Measurements from ENCODE around the gene TCF7L1.
A peak's percentile ranks its signal among the peaks of the same experiment; 100 is the strongest.
"Not testable (repeated sequence)": the region's sequence is repeated elsewhere in the genome, so short reads cannot be mapped to it uniquely, and the experiment has no call there.

Gene TCF7L1

GRCh38 chr2:85133751-85134254 lies 611 bp downstream of the TCF7L1 start:
- DNase-seq (peak; percentile 20), ATAC-seq (peak; percentile 8)

GRCh38 chr2:85134255-85134895 lies 1.2 kb downstream of the TCF7L1 start:
- ATAC-seq = no peak
- peak; percentile 10 for DNase-seq

DNA sequence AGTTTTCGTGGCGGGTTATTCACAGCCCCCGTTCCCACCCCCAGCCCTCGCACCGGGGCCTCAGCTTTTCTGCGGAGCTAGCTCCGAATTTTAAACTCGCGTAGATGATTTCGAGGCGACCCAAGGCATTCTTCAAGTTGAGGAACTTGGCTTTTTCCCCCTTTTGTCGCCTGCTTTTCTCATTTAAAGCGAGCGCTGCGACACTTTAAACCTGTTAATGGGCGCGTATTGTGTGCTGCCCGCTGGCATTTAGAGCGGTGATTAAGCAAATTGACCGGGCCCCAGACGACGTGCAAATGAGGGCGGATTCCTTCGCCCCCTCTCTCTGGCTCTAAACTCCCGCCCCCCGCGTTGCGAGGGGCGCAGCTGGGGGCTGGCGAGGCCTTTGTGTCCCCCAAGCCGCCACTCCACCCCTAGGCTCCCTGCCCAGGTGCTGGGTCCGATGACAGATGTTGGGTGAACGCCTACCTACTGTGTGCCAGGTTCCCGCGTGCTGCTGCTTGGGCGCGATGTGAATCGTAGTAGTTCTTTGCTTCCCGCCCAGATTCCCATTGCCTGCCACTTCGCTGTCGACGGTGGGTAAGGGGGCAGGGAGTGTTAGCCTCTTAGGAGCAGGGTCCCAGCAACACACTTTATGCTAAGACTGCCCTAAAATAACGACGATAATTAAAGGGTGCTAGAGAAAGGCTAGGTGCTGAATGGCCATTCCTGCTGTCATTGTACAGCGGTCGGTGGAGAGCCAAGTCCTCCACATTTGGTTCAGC lies 1.9 kb downstream of the TCF7L1 start:
- DNase-seq (no peak), ATAC-seq (no peak)

- no peak for DNase-seq
- no peak for ATAC-seq
These were observed 2.4 kb downstream of the TCF7L1 start for GRCh38 chr2:85135660-85135914.

GRCh38 chr2:85137156-85137555 lies 4.0 kb downstream of the TCF7L1 start:
- DNase-seq (no peak), ATAC-seq (no peak)

GRCh38 chr2:85143463-85144082 lies 10.4 kb downstream of the TCF7L1 start:
- ATAC-seq (no peak), DNase-seq (no peak)

GRCh38 chr2:85145116-85145820 lies 12.1 kb downstream of the TCF7L1 start:
- ATAC-seq = no peak
- DNase-seq = no peak

GRCh38 chr2:85148190-85148589 lies 15.0 kb downstream of the TCF7L1 start:
- ATAC-seq = no peak
- no peak for DNase-seq

DNA sequence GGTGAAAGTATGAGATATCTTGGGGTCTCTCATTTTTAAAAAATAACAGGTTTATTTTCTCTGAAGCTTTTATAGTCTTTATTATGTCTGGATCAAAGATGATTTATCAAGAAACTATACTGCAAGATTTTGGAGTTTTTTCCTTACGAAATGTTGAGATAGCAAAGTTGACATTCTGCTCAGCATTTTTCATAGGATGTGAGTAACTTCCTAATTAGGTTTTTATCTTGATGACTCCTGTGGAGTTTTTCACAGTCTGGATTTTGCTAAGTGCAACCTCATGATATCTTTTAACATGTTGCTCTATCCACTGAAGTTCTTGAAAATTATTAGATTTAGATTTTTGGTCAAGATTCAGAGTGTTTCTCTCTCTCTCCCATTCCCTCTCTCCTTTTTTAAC lies 17.8 kb downstream of the TCF7L1 start:
- no peak for DNase-seq
- no peak for ATAC-seq

- DNase-seq (no peak), ATAC-seq (no peak)
These were observed 19.7 kb downstream of the TCF7L1 start for GRCh38 chr2:85152895-85153294.

DNA sequence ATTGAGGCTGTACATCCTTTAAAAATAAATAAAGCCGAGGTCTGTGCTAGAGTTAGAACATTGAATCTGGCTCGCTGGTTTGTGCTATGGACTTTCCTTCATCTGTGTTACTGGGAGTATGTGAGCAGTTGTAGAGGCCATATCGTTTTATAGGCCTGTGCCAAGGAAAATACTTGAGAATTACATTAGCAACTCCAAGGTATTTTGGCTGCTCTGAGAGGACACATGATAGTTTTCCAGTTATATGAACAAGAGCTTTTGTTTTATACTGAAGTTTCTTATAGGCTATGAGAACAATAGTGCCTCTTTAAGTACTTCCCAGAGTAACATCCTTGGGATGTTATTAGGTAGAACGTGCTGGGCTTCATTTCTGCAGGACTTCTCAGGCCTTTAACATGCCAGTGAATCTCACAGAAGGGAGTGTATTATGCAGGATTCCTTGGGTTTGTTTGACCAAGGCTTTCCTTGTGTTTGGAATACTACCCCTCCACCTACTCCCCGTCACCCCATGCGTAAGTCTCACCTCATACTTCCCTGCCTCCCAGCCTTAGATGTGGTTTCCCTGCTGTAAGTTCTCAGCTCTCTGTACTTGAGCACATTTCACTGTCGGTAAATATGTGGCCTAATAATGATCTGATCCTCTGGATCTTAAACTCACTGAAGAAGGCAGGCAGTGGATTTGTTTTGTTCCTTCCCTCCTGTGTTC lies 21.0 kb downstream of the TCF7L1 start:
- DNase-seq (no peak), ATAC-seq (no peak)

DNA sequence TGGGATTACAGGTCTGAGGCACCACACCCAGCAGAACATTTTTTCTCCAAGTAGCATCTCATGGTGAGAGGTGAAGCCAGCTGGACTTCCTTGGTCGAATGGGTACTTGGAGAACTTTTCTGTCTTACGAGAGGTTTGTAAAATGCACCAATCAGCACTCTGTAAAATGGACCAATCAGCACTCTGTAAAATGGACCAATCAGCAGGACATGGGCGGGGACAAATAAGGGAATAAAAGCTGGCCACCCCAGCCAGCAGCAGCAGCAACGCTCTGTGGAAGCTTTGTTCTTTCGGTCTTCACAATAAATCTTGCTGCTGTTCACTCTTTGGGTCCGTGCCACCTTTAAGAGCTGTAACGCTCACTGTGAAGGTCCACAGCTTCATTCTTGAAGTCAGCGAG lies 21.9 kb downstream of the TCF7L1 start:
- DNase-seq, ATAC-seq: not testable (repeated sequence)

GRCh38 chr2:85156153-85156552 lies 23.0 kb downstream of the TCF7L1 start:
- DNase-seq = no peak
- ATAC-seq = no peak

DNA sequence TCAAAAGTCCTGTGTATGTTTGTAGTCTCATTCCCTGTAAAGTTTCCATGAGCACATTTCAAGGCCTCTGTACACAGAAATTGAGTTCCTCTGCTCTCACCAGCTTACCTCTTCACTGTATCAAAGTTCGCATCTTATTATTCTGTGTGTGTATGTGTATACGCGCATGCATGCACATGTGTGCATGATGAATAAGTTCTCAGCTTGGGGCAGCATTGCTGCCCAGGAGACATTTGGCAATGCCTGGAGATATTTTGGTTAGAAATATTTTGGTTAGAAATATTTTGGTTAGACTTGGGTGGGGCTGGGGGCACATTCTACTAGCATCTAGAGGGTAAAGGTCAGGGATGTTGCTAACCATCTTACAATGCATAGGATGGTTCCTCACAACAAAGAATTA lies 23.4 kb downstream of the TCF7L1 start:
- no peak for ATAC-seq
- DNase-seq = no peak

DNA sequence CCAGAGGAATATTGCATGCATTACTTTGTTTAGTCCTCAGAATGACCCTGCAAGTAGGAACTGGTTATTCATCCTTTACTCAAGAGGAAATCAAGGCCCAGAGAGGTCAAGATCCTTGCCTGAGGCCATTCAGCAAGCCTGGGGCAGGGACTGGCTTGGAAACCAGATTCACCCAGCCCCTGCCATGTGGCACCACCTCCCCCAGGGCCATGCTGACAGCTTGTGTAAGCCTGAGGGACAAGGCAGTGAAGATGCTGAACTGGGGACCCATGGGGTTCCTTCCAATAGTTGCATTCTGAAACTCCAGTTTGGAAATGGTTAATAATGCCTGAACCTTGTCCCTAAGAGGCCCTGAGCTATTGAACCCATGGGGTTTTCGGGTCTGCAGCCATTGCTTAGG lies 24.2 kb downstream of the TCF7L1 start:
- no peak for DNase-seq
- ATAC-seq = no peak

DNA sequence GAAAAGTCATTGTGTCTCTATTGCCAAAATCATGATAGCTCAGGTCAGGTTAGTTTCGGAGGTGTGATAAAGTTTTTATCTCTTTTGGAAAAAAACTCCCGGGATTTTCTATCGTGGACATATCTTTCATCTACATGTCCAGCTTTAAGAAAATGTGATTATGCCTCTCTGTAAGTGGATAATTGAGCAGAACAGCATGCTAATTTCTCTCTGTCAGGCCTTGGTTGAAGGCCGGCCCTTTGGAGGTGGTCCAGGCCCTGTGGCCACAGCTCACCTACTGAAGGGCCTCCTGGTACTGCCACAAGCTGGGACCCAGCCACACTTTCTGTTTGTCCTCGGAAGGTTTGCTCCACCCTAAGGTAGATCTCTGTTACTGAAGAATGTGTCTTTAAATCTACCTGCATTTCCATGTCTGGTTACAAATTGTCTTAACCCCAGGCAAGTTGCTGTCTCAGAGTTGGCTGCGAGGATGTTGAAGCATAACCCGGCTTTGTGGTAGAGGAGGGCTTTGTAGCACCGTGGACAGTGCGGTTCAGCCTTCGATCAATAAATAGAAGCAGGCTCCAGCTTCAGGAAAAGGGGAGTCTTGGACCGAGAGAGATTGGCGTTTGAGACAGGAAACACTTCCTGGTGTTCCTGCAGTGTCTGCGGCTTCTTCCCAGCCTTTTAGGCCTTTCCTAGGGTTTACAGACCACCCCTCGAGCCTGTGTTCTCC lies 25.5 kb downstream of the TCF7L1 start:
- no peak for ATAC-seq
- DNase-seq = no peak

GRCh38 chr2:85159589-85159988 lies 26.4 kb downstream of the TCF7L1 start:
- no peak for ATAC-seq

DNA sequence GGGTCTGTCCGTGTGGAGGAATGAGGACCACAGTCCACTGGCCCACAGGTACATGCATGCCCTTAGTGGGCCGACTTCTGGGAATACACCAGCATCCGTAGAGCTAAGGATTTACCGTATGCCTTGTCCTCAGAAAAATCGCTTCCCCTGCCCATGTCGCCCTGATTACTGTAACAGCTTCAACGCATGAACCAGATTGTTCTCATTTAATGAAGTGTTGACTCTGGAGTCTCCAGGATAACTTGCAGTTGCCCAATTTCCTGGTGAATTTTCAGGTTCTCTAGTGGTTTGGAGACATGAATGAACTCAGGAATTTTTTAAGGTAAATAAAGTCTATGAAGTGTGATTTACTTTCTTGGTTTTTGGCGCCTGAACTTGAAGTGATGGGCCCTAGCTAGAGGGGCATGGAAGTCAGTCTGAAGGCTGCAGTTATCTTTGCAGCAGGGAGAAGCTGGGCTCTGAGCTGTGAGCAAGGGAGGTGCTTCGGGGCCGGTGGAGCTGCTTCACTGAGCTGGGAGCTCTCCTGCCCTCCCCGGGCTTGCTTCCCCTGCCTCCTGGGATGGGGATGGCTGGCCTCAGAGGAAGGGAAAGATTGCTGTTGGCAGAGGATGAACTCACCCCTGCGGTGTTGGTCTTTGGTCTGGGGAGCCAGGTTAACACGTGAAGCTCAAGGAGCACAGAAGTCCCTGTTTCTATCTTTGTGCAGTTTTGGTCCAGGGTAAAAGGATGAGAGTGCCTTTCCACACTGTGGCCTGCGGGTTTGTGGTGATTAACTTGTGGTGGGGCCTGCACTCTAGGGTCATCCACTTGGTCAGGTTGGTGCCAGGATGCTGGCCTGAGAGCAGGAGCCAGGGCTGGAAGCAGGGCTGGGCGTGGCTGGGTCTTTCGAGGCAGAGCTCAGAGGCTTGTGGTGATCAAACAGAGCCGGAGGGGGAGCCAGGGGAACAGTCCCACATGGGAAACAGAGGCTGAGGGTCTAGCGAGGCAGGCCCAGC lies 28.1 kb downstream of the TCF7L1 start:
- ATAC-seq = no peak
- no peak for DNase-seq

More at GRCh38 chr2:85159589-85159988, 26.4 kb downstream of the TCF7L1 start:
- DNase-seq = no peak

DNA sequence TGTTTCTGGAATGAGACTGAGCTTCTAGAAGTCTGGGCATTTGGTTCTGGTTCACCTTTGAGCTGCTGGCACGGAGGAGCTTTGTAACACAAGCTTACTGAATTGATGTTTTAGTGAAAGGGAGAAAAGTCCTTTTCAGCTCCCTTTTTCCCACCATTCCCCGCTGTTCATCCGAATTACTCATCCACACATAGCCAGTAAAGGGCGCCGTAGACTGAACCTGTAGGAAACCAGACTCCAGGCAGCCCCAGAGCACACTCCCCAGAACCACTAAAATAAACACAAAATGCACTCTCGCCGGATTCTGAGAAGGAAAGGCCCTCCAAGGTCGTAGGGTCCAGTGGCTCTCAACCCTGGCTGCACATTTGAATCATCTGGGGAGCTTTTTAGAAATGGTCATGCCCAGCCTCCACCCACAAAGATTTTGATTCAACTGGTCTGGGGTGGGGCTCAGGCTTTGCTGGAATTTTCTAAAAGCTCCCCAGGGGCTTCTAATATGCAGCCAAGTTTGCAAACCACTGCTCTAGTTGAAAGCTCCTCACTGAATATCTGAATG lies 29.6 kb downstream of the TCF7L1 start:
- ATAC-seq (peak; percentile 4), DNase-seq (no peak)

- ATAC-seq = no peak
- DNase-seq = no peak
These were observed 30.5 kb downstream of the TCF7L1 start for GRCh38 chr2:85163675-85164074.
